Neutrophil (primary cell): ENCODE results near the gene SYDE2.
"Not testable (repeated sequence)": the region's sequence is repeated elsewhere in the genome, so short reads cannot be mapped to it uniquely, and the experiment has no call there.

Experiments
- H3K27ac ChIP-seq: fragments of 200-600 bp; sonication (generic); 2 replicates; pipeline ENCODE4 v1.5.1; 2016; ENCODE audit warnings: mild to moderate bottlenecking, moderate library complexity
- H3K27me3 ChIP-seq: fragments of 200-600 bp; sonication (generic); 2 replicates; pipeline ENCODE4 v1.6.0; 2016; ENCODE audit warnings: mild to moderate bottlenecking
- H3K36me3 ChIP-seq: fragments of 200-600 bp; sonication (generic); 2 replicates; pipeline ENCODE4 v1.5.1; 2017
- H3K4me1 ChIP-seq, 2 experiments: fragments of 200-600 bp in 1 of 2; sonication (generic) in 1 of 2; 1 replicate in 1 of 2; 2 replicates in 1 of 2; pipeline versions ENCODE4 v1.5.1 to v1.6.1; 2013 to 2016; ENCODE audit warnings: low read depth in 1 of 2, low read length in 1 of 2, mild to moderate bottlenecking in 1 of 2, moderate library complexity in 1 of 2; ENCODE audit not compliant: control insufficient read depth in 1 of 2, insufficient read depth in 1 of 2
- H3K4me3 ChIP-seq, 2 experiments: fragments of 200-600 bp in 1 of 2; sonication (generic) in 1 of 2; 1 replicate in 1 of 2; 2 replicates in 1 of 2; pipeline ENCODE4 v1.5.1; 2013 to 2016; ENCODE audit warnings: low read depth in 1 of 2, low read length in 1 of 2, mild to moderate bottlenecking in 1 of 2, moderate library complexity in 1 of 2
- H3K9me3 ChIP-seq: fragments of 200-600 bp; sonication (generic); 2 replicates; pipeline ENCODE4 v1.5.1; 2016
- TF ChIP-seq, protein P1 (sequence below): fragments of 200-600 bp; sonication (generic); IDR thresholded peaks from 2 replicates; pipeline ENCODE4 v1.5.1; 2016; ENCODE audit warnings: antibody characterized with exemption

The SYDE2 gene

DNA sequence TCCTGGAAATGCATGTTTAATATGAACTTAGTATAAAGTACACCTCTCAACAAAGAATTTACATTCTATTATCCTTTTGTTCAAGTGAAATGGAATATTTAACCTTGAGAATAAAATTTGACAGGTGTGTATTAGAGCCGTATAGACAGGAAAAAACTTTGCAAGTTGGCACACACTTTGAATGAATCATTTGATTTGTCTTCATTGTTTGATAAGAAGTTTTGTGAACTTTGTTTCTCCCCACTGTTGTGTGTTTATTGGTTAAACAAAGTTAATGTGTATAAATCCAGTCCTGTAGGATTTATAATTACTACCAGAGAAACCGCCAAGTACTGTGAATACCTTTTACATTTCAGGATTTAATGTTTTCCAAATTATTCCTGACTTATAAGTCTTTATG lies 2.0 kb downstream of the SYDE2 start:
- Histone ChIP-seq H3K9me3 (no peaks in the 10 kb centered on the region), H3K36me3 (no peaks in the 10 kb centered on the region), H3K27me3 (peaks cover 79% of the 10 kb centered on the region), H3K27ac (no peak overlapping the region), H3K4me3 (no peak overlapping the region), H3K4me1 (peaks cover 14 to 22% of the 10 kb centered on the region in 2 experiments)
- TF ChIP-seq, protein P1, sequence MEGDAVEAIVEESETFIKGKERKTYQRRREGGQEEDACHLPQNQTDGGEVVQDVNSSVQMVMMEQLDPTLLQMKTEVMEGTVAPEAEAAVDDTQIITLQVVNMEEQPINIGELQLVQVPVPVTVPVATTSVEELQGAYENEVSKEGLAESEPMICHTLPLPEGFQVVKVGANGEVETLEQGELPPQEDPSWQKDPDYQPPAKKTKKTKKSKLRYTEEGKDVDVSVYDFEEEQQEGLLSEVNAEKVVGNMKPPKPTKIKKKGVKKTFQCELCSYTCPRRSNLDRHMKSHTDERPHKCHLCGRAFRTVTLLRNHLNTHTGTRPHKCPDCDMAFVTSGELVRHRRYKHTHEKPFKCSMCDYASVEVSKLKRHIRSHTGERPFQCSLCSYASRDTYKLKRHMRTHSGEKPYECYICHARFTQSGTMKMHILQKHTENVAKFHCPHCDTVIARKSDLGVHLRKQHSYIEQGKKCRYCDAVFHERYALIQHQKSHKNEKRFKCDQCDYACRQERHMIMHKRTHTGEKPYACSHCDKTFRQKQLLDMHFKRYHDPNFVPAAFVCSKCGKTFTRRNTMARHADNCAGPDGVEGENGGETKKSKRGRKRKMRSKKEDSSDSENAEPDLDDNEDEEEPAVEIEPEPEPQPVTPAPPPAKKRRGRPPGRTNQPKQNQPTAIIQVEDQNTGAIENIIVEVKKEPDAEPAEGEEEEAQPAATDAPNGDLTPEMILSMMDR = no peak

DNA sequence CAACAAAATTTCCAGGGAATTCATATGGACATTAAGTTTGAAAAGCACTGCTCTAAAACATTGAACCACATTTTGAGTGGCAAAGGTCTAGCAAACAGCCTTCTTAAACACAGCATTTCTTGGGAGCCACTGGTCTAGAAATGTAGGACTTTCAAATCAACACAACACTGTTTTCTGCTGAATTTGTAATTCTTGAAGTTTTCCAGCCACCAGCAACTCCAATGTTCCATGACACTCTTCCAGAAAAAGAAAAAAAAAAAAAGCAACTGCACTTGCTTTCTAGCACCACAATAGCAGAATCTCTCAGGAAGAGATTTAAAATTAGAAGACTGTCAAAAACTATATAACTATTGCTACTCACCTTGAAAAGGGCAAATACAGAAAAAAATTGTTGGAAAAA lies 4.5 kb downstream of the SYDE2 start:
- peaks cover 6 to 14% of the 10 kb centered on the region in 2 experiments for H3K4me1 ChIP-seq
- no peak overlapping the region for H3K4me3 ChIP-seq
- H3K27me3 ChIP-seq = peaks cover 54% of the 10 kb centered on the region
- TF ChIP-seq, protein P1 = no peak
- H3K36me3 ChIP-seq = no peaks in the 10 kb centered on the region
- no peaks in the 10 kb centered on the region for H3K9me3 ChIP-seq
- no peak overlapping the region for H3K27ac ChIP-seq

DNA sequence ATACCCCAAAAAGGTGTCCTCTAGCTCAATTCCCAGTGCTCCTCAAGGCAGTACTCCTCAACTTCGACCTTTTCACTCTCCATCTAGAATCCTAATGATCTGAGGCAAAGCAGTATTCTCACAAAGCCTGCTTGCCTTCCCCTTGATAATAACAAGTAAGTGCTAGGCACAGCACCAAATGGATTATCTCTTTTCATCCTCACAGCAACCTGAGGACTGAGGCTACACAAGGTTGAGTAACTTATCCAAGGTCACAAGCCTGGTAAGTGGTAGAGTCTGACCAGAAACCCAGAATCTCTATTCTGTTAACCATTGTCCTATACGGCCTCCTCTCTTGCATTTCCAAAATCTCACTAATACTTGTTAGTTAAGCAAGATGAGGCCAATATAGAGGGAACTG lies 5.1 kb downstream of the SYDE2 start:
- Histone ChIP-seq H3K4me3 (no peak overlapping the region), H3K4me1 (peaks cover 0 to 8% of the 10 kb centered on the region in 2 experiments), H3K27me3 (peaks cover 48% of the 10 kb centered on the region), H3K27ac (no peak overlapping the region), H3K9me3 (no peaks in the 10 kb centered on the region), H3K36me3 (no peaks in the 10 kb centered on the region)
- TF ChIP-seq, protein P1 = no peak

DNA sequence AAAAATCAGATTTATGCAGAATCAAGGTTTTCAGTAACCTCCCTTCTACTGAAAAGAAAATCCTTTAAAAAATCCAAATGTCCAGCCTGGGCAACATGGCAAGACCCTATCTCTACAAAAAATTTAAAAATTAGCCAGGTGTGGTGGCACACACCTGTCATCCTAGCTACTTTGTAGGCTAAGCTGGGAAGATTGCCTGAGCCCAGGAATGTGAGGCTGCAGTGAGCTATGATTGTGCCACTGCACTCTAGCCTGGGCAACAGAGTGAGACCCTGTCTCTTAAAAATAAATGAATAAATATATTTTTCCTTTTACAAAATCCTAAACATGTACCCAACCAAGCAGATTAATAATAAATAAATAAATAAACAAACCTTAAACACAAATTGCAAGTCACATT lies 8.7 kb downstream of the SYDE2 start:
- H3K9me3 ChIP-seq, H3K4me1 ChIP-seq, H3K36me3 ChIP-seq, H3K27ac ChIP-seq, H3K4me3 ChIP-seq: not testable (repeated sequence)
- peaks cover 12% of the 10 kb centered on the region for H3K27me3 ChIP-seq

DNA sequence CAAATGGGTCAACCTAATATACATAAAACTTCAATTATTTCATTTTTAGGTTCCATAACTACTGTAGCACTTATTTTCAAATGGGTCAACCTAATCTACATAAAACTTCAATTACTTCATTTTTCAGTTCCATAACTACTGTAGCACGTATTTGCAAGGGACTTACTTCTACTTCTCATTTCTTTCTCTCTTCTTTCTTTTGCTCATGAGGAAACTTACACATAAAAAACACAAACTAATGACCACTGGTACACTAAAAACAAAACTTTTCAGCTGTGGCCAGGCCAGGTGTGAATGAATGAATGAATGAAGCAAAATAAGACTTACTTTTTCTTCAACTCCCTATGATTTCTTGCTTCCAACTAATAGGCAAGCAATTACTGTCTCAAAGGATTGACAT lies 11.7 kb downstream of the SYDE2 start:
- Histone ChIP-seq H3K27me3 (no peaks in the 10 kb centered on the region), H3K9me3 (no peaks in the 10 kb centered on the region), H3K36me3 (no peaks in the 10 kb centered on the region), H3K27ac (no peak overlapping the region), H3K4me1 (no peaks in the 10 kb centered on the region), H3K4me3 (no peak overlapping the region)
- TF ChIP-seq, protein P1 = no peak

DNA sequence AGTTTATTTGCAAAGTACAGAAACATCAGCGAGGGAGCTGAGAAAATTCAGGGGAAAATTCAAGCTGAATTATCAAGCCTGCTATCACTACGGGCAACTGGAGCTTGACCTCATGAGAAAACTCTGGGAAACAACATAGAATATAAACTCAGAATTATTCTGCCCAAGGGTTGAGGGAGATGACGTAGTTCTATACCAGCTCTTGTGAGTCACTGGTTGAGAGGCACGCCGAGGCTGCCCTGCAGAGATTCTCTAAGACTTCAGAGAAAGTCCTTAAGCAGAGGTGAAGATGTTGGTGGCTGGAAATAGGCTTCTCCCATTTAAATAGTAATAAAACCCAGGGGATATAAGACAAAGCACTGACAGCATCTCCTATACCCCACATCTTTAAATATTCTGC lies 12.3 kb downstream of the SYDE2 start:
- Histone ChIP-seq H3K27me3 (no peaks in the 10 kb centered on the region), H3K27ac (no peak overlapping the region), H3K36me3 (no peaks in the 10 kb centered on the region), H3K4me1 (no peaks in the 10 kb centered on the region), H3K4me3 (no peak overlapping the region), H3K9me3 (no peaks in the 10 kb centered on the region)
- TF ChIP-seq, protein P1 = no peak

DNA sequence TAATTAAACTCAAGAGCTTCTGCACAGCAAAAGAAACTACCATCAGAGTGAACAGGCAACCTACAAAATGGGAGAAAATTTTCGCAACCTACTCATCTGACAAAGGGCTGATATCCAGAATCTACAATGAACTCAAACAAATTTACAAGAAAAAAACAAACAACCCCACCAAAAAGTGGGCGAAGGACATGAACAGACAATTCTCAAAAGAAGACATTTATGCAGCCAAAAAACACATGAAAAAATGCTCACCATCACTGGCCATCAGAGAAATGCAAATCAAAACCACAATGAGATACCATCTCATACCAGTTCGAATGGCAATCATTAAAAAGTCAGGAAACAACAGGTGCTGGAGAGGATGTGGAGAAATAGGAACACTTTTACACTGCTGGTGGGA lies 13.8 kb downstream of the SYDE2 start:
- H3K4me1 ChIP-seq, H3K27me3 ChIP-seq, H3K36me3 ChIP-seq, H3K27ac ChIP-seq, H3K9me3 ChIP-seq, H3K4me3 ChIP-seq: not testable (repeated sequence)
